ENCODE measurements around the gene LRRC47.

GRCh38 chr1:3789421-3790300 is 6.6 kb downstream of the LRRC47 start:
- TF ChIP-seq EZH2phosphoT487 (IDR thresholded peaks at IDR 0.05; ENCODE audit: borderline replicate concordance, low read depth) (no peak), CTCF (IDR thresholded peaks at IDR 0.05) (no peak), USF2 (IDR thresholded peaks at IDR 0.05; ENCODE audit: borderline replicate concordance, low read depth, low read length) (no peak), CHD2 (IDR thresholded peaks at IDR 0.05; ENCODE audit: low read length, partially characterized antibody) (no peak), TCF12 (IDR thresholded peaks at IDR 0.05) (no peak), GABPA (IDR thresholded peaks at IDR 0.05; ENCODE audit: low read depth) (no peak), RAD21 (IDR thresholded peaks at IDR 0.05; ENCODE audit: low read length) (no peak), TAF1 (IDR thresholded peaks at IDR 0.05; ENCODE audit: borderline replicate concordance, low read depth, low read length) (no peak), POLR2AphosphoS5 (IDR thresholded peaks at IDR 0.05; ENCODE audit: low read depth, low read length) (no peak)
- TF ChIP-seq, protein P1, sequence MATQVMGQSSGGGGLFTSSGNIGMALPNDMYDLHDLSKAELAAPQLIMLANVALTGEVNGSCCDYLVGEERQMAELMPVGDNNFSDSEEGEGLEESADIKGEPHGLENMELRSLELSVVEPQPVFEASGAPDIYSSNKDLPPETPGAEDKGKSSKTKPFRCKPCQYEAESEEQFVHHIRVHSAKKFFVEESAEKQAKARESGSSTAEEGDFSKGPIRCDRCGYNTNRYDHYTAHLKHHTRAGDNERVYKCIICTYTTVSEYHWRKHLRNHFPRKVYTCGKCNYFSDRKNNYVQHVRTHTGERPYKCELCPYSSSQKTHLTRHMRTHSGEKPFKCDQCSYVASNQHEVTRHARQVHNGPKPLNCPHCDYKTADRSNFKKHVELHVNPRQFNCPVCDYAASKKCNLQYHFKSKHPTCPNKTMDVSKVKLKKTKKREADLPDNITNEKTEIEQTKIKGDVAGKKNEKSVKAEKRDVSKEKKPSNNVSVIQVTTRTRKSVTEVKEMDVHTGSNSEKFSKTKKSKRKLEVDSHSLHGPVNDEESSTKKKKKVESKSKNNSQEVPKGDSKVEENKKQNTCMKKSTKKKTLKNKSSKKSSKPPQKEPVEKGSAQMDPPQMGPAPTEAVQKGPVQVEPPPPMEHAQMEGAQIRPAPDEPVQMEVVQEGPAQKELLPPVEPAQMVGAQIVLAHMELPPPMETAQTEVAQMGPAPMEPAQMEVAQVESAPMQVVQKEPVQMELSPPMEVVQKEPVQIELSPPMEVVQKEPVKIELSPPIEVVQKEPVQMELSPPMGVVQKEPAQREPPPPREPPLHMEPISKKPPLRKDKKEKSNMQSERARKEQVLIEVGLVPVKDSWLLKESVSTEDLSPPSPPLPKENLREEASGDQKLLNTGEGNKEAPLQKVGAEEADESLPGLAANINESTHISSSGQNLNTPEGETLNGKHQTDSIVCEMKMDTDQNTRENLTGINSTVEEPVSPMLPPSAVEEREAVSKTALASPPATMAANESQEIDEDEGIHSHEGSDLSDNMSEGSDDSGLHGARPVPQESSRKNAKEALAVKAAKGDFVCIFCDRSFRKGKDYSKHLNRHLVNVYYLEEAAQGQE (IDR thresholded peaks at IDR 0.05; ENCODE audit: low read depth, low read length): no peak

Measured in SK-N-SH (cell line).